Activated CD8-positive, alpha-beta memory T cell treated with anti-CD3 and anti-CD28 coated beads, Interleukin-2, amount 50 U/mL, for 48 hours (primary cell): Measurements from ENCODE around the gene ROBO1.
"Not testable (repeated sequence)": the region's sequence is repeated elsewhere in the genome, so short reads cannot be mapped to it uniquely, and the experiment has no call there.

Experiments
- DNase-seq: peaks from one replicate; pipeline ENCODE4 v3.0.0-alpha.2; 2020

The ROBO1 gene

GRCh38 chr3:79767905-79768267 lies at the start of gene ROBO1:
TSS of gene ROBO1 (minus strand) at chr3:79767998.
- no peak for DNase-seq

DNA sequence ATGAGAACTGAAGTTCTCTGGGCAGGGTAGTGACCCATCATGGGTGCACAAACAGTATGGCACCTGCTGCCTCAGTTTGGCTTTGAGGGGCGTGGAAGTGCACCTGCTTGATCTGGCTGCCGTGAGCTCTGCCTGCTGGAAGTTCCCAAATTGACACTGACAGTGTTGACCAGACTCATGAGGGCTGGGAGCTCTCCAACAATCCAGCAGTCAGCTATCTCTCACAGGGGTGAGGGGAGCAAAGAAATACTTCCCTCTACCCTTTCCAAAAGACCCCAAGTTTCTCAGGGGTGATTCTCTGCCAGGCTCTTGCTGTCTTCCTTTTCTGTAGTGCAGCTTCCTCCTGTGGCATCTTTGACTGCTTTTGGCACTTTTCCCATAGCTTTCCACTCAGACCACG lies 49.4 kb upstream of the ROBO1 start:
- DNase-seq, result no peak

GRCh38 chr3:79815478-79815877 lies 47.7 kb upstream of the ROBO1 start:
- no peak for DNase-seq

DNA sequence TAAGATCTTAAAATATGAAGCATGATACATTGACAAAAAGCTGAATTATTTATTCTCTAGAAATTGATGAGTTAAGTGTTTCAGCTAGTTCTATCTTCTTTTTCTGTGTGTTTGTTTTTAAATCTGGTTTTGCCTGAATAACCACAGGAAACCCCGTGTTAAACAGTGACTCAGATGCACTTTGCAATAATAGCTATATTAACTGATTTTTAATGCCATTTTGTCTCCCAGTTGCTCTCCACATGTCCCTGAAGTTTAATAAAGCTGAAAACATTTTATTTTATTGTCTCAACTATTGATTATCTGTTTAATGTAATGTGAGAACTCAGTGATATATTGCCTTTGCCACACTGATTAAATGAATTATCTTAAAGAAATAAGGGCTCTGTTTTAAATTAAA lies 42.8 kb upstream of the ROBO1 start:
- DNase-seq, result no peak

GRCh38 chr3:79810092-79810491 lies 42.3 kb upstream of the ROBO1 start:
- no peak for DNase-seq

DNA sequence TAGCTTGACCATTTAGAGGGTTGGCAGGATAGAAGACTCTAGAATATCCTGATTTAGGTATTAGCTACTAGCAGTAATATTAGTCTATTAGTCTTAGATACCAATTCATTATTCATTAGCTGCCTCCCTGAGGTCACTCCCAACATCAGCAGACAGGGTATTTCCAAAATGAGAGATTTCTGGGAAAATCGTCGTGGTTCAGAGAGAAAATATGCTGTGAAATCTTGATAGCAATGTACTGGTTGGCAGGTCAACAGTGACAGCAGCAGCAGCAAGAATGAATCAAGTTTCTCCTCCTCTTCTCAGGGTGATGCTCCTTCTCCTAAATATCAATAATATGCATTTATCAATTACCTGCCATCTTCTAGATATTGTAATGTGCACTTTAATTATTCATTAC lies 41.3 kb upstream of the ROBO1 start:
- no peak for DNase-seq

DNA sequence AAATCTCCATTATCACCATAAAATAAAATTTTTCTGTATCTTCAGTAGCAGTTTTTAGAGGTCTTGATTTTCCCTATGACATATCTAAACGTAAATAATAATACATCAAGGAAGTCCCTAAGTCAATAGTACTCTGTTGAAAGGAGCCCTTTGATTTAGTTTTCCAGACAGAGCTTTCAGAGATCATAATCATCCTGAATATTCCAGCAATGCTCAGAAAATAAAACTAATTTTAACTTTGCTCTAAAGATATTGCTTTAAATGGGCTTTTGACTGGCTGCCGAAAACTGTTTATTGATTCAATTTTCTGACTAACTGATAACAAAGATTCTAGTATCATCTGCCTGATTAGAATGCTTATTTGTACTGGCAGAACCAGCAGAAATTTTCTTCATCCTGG lies 40.7 kb upstream of the ROBO1 start:
- no peak for DNase-seq

- not testable (repeated sequence) for DNase-seq
Measured at GRCh38 chr3:79790177-79790576, 22.4 kb upstream of the ROBO1 start.

- DNase-seq, result no peak
Measured at GRCh38 chr3:79773291-79773690, 5.5 kb upstream of the ROBO1 start.

DNA sequence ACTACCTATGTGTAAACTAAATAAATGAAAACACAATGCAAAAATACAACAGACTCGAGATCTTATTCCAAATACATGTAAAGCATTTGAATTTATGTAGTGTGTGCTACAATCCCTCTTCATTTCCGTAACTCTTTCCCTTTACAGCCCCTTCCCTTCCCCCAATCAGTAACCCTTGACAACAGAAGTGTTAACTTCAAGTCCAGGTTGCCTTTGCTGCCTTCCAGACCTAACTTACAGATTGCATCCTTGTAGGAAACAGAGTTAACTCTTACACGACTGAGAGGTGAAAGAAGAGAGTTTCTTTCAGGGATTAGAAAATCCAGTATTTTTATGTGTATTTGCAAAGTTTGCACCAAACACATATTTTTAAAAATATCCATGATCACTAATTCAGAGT lies 1.4 kb upstream of the ROBO1 start:
- DNase-seq, result no peak

DNA sequence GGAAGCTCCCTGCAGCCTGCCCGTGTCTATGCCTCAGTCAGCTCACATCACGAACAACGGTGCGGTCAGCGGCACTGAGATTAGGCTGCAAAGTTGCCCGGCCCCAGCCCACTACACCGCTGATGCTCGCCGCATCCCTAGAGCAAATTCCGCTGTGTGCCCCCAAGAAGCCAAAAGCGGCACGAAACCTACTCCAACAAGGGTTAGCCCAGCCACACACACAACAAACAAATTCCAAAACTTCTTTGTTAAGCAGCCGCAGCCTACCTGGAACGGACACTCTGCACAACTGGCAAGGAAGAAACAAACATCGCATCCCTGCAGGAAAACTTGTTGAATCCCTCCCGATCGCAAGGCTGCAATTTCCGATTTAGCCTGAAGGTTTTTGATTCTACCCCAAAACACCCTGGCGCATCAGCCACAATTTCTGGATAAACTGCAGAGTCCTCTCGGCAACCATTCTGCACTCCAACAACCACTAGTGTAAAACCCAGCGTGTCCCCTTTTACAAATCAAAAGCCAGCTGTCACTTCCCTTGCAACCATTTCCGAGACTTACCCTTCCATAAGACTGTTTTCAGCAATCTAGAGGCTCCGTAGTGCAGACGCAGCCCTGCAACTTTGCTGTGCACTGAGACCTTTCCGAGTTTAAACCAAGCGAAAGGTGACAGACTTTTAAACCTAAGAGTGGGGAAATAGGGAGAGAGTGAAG lies 449 bp downstream of the ROBO1 start:
- DNase-seq, result no peak

DNA sequence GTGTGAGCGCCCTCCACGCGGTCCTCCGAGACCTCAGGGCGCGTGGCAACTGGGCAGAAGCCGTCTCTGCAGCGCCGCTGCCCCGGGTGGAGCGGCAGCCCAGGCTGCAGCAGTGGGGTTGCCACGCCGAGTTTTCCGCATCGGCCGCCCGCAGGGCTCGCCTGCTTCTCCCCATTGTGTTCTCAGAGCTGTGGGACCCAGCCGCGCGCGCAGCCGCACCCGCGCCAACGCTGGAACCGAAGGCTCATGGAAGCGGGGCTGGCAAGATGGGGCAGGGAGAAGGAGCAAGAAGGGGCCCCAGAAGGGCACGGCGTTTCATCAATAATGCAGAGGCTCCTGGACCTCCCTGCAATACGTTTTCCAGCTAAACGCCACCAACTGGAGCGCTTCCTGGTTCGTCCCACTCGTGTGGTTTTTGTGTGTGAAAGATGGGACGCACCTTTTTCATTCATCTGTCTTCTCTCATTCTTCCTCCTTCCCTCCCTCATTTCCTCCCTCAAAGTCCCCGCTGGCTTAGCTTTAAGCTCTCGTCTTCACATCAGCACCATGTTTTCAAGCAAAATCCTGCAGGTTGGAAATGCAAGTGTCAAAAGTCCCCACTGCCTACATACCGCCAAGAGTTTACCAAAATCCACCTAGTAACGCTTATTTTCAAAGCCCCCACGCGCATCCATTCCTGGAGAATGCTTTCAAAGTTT lies 1.2 kb downstream of the ROBO1 start:
- DNase-seq, result no peak

GRCh38 chr3:79765911-79766310 lies 1.9 kb downstream of the ROBO1 start:
- no peak for DNase-seq

- DNase-seq, result no peak
Measured at GRCh38 chr3:79761441-79761840, 6.4 kb downstream of the ROBO1 start.

DNA sequence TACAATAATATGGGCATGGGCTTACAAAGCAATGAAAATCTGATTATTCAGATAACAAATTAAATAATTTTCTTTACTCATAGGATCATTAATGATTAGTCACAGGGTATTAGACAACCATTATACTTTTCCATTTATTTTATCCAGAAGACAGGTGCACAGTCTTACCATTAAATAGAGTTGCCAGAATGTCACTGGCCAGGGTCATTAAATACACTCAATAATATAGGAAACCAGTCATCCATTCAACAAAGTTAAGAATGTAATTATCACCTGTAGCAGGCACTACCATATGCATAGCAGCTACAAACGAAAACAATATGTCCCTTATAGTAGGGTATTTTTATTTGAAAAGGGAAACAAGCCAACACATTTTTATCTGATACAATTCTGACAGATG lies 16.1 kb downstream of the ROBO1 start:
- no peak for DNase-seq

- no peak for DNase-seq
Measured at GRCh38 chr3:79737530-79737929, 30.3 kb downstream of the ROBO1 start.

DNA sequence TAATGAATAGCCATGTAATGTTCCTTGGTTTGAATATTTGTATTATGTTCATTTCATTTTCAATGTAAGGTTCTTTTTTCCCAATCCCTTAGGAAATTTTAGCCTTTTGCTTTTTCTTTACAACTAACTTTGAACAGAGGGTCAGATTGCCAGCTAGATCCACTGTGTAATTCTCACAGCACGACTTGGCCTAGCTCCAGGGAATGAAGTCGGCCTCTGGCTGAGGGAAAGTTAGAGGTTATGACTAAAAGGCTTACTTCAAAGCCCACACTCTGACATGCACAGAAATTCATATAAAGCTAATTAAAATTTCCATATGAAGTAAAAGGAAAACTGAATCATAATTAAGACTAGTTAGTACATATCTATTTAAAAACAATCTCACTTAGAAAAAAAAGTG lies 38.7 kb downstream of the ROBO1 start:
- no peak for DNase-seq

DNA sequence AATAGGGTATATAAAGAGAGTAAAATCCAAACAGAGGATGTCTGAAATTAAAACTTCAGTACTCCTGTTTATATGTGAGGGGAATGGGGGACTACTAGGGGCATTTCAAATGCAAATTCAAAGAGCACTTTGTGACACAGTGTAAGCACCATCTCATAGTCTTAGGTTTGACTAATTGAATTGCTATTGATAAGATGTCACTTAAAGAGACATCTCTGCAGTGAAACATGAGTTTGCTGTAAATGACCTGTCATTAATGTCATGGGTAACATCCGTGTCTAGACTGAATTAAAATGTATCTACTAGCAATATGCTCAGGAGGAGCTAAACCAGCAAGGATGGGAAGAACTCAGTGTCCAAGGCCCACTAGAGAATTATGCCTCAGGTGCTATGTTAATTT lies 41.0 kb downstream of the ROBO1 start:
- DNase-seq, result no peak

DNA sequence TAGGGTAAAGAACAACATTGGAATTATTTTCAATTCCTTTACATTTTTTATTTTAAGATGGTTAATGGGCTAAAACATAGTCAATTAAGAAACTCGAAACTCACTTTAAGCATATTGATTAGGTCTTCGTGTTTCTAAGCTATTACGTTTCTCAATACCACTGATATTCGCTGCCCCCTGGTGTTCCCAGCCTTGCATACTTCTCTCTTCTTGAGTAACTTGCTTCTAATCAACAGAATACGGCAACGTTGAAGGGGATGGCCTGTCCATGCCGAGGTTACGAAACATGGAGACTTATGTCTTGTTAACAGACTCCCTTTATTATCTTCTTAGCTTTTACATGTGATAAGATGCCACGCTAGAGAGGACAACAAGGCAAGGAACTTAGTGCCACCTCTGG lies 43.6 kb downstream of the ROBO1 start:
- no peak for DNase-seq

DNA sequence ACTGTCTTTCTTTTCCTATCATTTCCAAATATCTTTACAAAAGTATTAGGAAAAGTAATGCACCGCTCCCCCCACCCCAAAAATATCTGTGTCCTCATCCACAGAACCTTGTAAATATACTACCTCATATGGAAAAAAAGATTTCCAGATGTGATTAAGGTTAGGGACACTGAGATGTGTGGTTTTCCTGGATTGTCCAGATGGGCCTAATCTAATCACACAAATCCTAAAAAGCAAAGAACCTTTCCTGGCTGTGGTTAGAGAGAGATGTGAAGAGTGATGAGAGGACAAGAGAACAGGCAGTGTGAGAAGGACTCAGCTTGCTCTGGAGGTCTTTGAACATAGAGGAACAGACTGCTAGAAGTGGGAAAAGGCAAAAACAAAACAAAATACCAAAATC lies 77.7 kb downstream of the ROBO1 start:
- DNase-seq, result no peak

- DNase-seq, result no peak
Measured at GRCh38 chr3:79685108-79685507, 82.7 kb downstream of the ROBO1 start.

GRCh38 chr3:79684041-79684440 lies 83.8 kb downstream of the ROBO1 start:
- no peak for DNase-seq

DNA sequence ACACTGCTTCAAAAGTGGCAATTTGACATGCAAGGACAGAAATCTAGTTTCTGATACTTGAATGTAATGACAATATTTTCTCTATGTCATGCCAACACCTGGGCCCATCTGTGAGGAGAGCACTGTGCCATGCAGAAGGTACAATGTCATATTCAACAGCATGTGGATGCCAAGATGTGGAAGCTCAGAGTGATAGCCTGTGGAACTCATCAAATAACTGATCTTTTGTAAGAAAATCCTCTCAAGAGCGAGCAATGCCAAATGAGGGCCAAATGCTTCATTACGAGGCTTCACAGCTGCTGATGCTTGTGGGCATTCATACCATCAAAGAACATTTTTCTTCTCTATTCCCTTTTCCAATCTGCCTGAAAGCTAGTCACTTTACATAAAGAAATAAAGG lies 95.1 kb downstream of the ROBO1 start:
- no peak for DNase-seq

GRCh38 chr3:79672075-79672474 lies 95.7 kb downstream of the ROBO1 start:
- DNase-seq, result no peak

DNA sequence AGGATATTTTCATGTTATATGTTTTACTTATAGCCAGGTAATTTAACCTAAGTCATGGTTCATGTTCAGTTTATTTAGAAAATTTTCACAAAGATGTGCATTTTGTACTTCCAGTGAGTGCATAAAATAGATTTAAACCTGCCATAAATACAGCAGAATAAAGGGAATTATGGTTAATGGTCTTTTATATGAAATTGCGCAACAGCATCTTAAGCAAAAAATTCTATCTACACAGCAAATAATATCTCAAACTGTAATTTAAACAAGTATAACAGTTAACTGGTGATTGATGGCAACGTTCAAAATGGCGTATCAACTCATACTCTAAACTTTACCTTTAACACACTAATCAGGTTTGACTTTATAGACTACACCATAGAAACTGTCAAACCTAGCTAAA lies 97.6 kb downstream of the ROBO1 start:
- no peak for DNase-seq
